H1 (cell line): ENCODE data around the gene PARP14. TPM values are rescaled to one million over a fixed set of nuclear protein-coding genes. Genes with fewer than 3 reads are reported as not detected.

Experiments used
- CTCF ChIA-PET: fragments of 300-600 bp; sonication (Branson Sonifier 250); formaldehyde crosslinking; loops from one replicate; lab custom pipeline; 2021; ENCODE audit not compliant: partially characterized antibody; lab: Charles Lee
- POLR2A ChIA-PET: fragments of 300-600 bp; sonication (Branson Sonifier 250); formaldehyde crosslinking; loops from one replicate; lab custom pipeline; 2021; ENCODE audit warnings: inconsistent platforms; ENCODE audit not compliant: partially characterized antibody; lab: Charles Lee
- DNase-seq, 2 experiments: peaks; one replicate each; pipeline versions ENCODE4 v3.0.0 to v3.0.0-alpha.2; 2010 to 2022; ENCODE audit warnings: low spot score in 2 of 2, low read depth in 1 of 2, mixed read lengths in 1 of 2
- FAIRE-seq: peaks from 2 replicates; lab custom pipeline; 2011; peaks lifted over from hg19 to GRCh38; lab: Jason Lieb, UNC
- H2AFZ ChIP-seq: 2 replicates; pipeline ENCODE4 v1.8.1; 2012; ENCODE audit warnings: low read length, inconsistent platforms
- H2AK5ac ChIP-seq: 2 replicates; pipeline ENCODE4 v1.6.1; 2013; ENCODE audit warnings: low read depth, low read length
- H2BK120ac ChIP-seq: replicated peaks from 2 replicates; pipeline ENCODE3; 2013; ENCODE audit warnings: low read depth, low read length, inconsistent platforms
- H2BK12ac ChIP-seq: 2 replicates; pipeline ENCODE4 v1.6.1; 2013; ENCODE audit warnings: low read depth, low read length
- H2BK15ac ChIP-seq: 2 replicates; pipeline ENCODE4 v1.6.1; 2013; ENCODE audit warnings: low read length
- H2BK20ac ChIP-seq: 2 replicates; pipeline ENCODE4 v1.6.1; 2013; ENCODE audit warnings: low read length
- H2BK5ac ChIP-seq: 2 replicates; pipeline ENCODE4 v1.6.1; 2013; ENCODE audit warnings: low read depth, low read length
- H3K14ac ChIP-seq: 2 replicates; pipeline ENCODE4 v1.6.1; 2013; ENCODE audit warnings: inconsistent platforms; ENCODE audit not compliant: insufficient read length
- H3K18ac ChIP-seq: 2 replicates; pipeline ENCODE4 v1.6.1; 2013; ENCODE audit warnings: low read length; ENCODE audit errors: extremely low read depth
- H3K23ac ChIP-seq: 2 replicates; pipeline ENCODE4 v1.6.1; 2013; ENCODE audit warnings: inconsistent platforms; ENCODE audit not compliant: insufficient read length
- H3K23me2 ChIP-seq: 2 replicates; pipeline ENCODE4 v1.6.1; 2013; ENCODE audit warnings: low read depth, low read length
- H3K27ac ChIP-seq: 2 replicates; pipeline ENCODE4 v1.6.1; 2011; ENCODE audit warnings: low read depth, low read length, inconsistent platforms
- H3K27me3 ChIP-seq, 4 experiments: replicated peaks in 1 of 4; 1 replicate in 1 of 4; 2 replicates in 3 of 4; pipeline versions ENCODE4 v1.6.1 to v1.8.1; 2011 to 2013; ENCODE audit warnings: low read length in 3 of 4, mild to moderate bottlenecking in 3 of 4, inconsistent platforms in 2 of 4, mixed read lengths in 2 of 4, moderate library complexity in 1 of 4; ENCODE audit not compliant: control insufficient read depth in 3 of 4, insufficient read depth in 3 of 4; ENCODE audit errors: extremely low read depth in 1 of 4
- H3K36me3 ChIP-seq, 4 experiments: 2 replicates each; pipeline versions ENCODE4 v1.6.1 to v1.8.1; 2011 to 2013; ENCODE audit warnings: mild to moderate bottlenecking in 4 of 4, low read length in 3 of 4, moderate library complexity in 2 of 4, control low read depth in 1 of 4, inconsistent platforms in 1 of 4; ENCODE audit not compliant: insufficient read depth in 4 of 4, control insufficient read depth in 2 of 4
- H3K4ac ChIP-seq: replicated peaks from 2 replicates; pipeline ENCODE3; 2013; ENCODE audit warnings: low read length, low read depth, mixed read lengths, inconsistent platforms; ENCODE audit not compliant: insufficient read length
- H3K4me1 ChIP-seq, 4 experiments: replicated peaks in 1 of 4; 1 replicate in 1 of 4; 2 replicates in 3 of 4; pipeline versions ENCODE4 v1.6.1 to v1.8.1; 2011 to 2013; ENCODE audit warnings: low read length in 3 of 4, inconsistent platforms in 2 of 4, mixed read lengths in 1 of 4; ENCODE audit not compliant: insufficient read depth in 4 of 4, control insufficient read depth in 3 of 4
- H3K4me2 ChIP-seq, 2 experiments: 2 replicates each; pipeline versions ENCODE4 v1.6.1 to v1.8.1; 2011 to 2013; ENCODE audit warnings: low read depth in 2 of 2, low read length in 2 of 2, control low read depth in 1 of 2, inconsistent platforms in 1 of 2, mild to moderate bottlenecking in 1 of 2; ENCODE audit not compliant: insufficient read depth in 1 of 2
- H3K4me3 ChIP-seq, 4 experiments: fragments of 200-600, 300-600 bp in 1 of 4; sonication (generic), shearing (Covaris generic), sonication (Bioruptor Twin) in 1 of 4; 2 replicates each; pipeline versions ENCODE4 v1.5.1 to v1.8.1; 2011 to 2016; ENCODE audit warnings: low read length in 4 of 4, low read depth in 3 of 4, control low read depth in 2 of 4, inconsistent platforms in 2 of 4, mild to moderate bottlenecking in 2 of 4, mixed read lengths in 1 of 4, moderate library complexity in 1 of 4; ENCODE audit not compliant: insufficient read depth in 2 of 4; ENCODE audit errors: extremely low read depth in 1 of 4
- H3K56ac ChIP-seq: replicated peaks from 2 replicates; pipeline ENCODE3; 2013; ENCODE audit warnings: low read depth, mild to moderate bottlenecking, mixed read lengths, low read length, inconsistent platforms; ENCODE audit not compliant: insufficient read length
- H3K79me1 ChIP-seq: 2 replicates; pipeline ENCODE4 v1.6.1; 2013; ENCODE audit warnings: low read depth, low read length, control low read depth
- H3K79me2 ChIP-seq, 2 experiments: 2 replicates each; pipeline versions ENCODE4 v1.6.1 to v1.8.1; 2012 to 2013; ENCODE audit warnings: low read length in 2 of 2, mild to moderate bottlenecking in 2 of 2, inconsistent platforms in 1 of 2; ENCODE audit not compliant: insufficient read depth in 2 of 2, control insufficient read depth in 1 of 2
- H3K9ac ChIP-seq, 4 experiments: replicated peaks in 1 of 4; 1 replicate in 1 of 4; 2 replicates in 3 of 4; pipeline versions ENCODE4 v1.6.1 to v1.8.1; 2011 to 2013; ENCODE audit warnings: low read depth in 3 of 4, low read length in 3 of 4, control low read depth in 2 of 4, mild to moderate bottlenecking in 2 of 4, moderate library complexity in 2 of 4, inconsistent platforms in 1 of 4; ENCODE audit errors: extremely low read depth in 1 of 4
- H3K9me3 ChIP-seq, 2 experiments: 2 replicates each; pipeline versions ENCODE4 v1.6.1 to v1.8.1; 2012 to 2013; ENCODE audit warnings: mild to moderate bottlenecking in 2 of 2, moderate library complexity in 2 of 2, control low read depth in 1 of 2, inconsistent platforms in 1 of 2, low read depth in 1 of 2, low read length in 1 of 2, mixed read lengths in 1 of 2; ENCODE audit not compliant: insufficient read depth in 2 of 2
- H4K20me1 ChIP-seq, 2 experiments: replicated peaks in 1 of 2; 2 replicates each; pipeline versions ENCODE3 to v1.8.1; 2011 to 2013; ENCODE audit warnings: inconsistent platforms in 2 of 2, low read length in 2 of 2, mild to moderate bottlenecking in 1 of 2; ENCODE audit not compliant: insufficient read depth in 2 of 2, control insufficient read depth in 1 of 2
- H4K5ac ChIP-seq: 2 replicates; pipeline ENCODE4 v1.6.1; 2013; ENCODE audit warnings: low read length, low read depth, mixed read lengths, inconsistent platforms; ENCODE audit not compliant: insufficient read length
- H4K8ac ChIP-seq: 2 replicates; pipeline ENCODE4 v1.8.0; 2013; ENCODE audit warnings: mild to moderate bottlenecking, moderate library complexity, low read length, inconsistent platforms; ENCODE audit not compliant: insufficient read depth; ENCODE audit errors: extremely low read depth
- H4K91ac ChIP-seq: replicated peaks from 2 replicates; pipeline ENCODE3; 2013; ENCODE audit warnings: low read length, mixed read lengths, inconsistent platforms; ENCODE audit not compliant: insufficient read length
- BACH1 ChIP-seq: IDR thresholded peaks from 2 replicates; pipeline ENCODE4 v1.6.1; 2012; ENCODE audit warnings: low read length, improper control_type of control experiment
- CREB1 ChIP-seq: IDR thresholded peaks from 2 replicates; pipeline ENCODE4 v1.6.1; 2012; ENCODE audit warnings: inconsistent platforms
- CTBP2 ChIP-seq: IDR thresholded peaks from 2 replicates; pipeline ENCODE4 v1.7.0; 2011; ENCODE audit warnings: borderline replicate concordance, mild to moderate bottlenecking, moderate library complexity, mixed read lengths, low read length; ENCODE audit not compliant: insufficient read depth, insufficient read length
- EGR1 ChIP-seq: IDR thresholded peaks from 2 replicates; pipeline ENCODE4 v1.6.1; 2011; ENCODE audit warnings: low read depth, low read length, borderline replicate concordance
- MAFK ChIP-seq: IDR thresholded peaks from 2 replicates; pipeline ENCODE4 v1.6.1; 2012; ENCODE audit warnings: low read depth, mild to moderate bottlenecking, improper control_type of control experiment, low read length
- RXRA ChIP-seq: IDR thresholded peaks from 2 replicates; pipeline ENCODE4 v1.6.1; 2011; ENCODE audit warnings: low read depth, mild to moderate bottlenecking, low read length, moderate library complexity; ENCODE audit not compliant: insufficient read depth
- SAP30 ChIP-seq: fragments of 300-600 bp; sonication (generic); IDR thresholded peaks from 2 replicates; pipeline ENCODE4 v1.7.1; 2012; ENCODE audit warnings: low read length, moderate library complexity, mild to moderate bottlenecking, inconsistent platforms; ENCODE audit not compliant: insufficient read depth, insufficient replicate concordance
- SIX5 ChIP-seq: IDR thresholded peaks from 2 replicates; pipeline ENCODE4 v1.6.1; 2011; ENCODE audit warnings: mild to moderate bottlenecking, low read depth, low read length
- SP1 ChIP-seq: IDR thresholded peaks from 2 replicates; pipeline ENCODE4 v1.6.1; 2011; ENCODE audit warnings: low read depth, low read length
- SP4 ChIP-seq: IDR thresholded peaks from 2 replicates; pipeline ENCODE4 v1.6.1; 2012; ENCODE audit warnings: low read length, inconsistent platforms
- TEAD4 ChIP-seq: IDR thresholded peaks from 2 replicates; pipeline ENCODE4 v1.6.1; 2012; ENCODE audit warnings: low read depth, low read length, inconsistent platforms, mixed read lengths
- WGBS, 2 experiments: shearing (Covaris generic) in 1 of 2; methylation state at CpG; one replicate each; pipeline versions ENCODE4 v1.1.6 to v1.1.7; 2013 to 2015; ENCODE audit warnings: low lambda C conversion rate in 2 of 2, mixed read lengths in 2 of 2, inconsistent platforms in 1 of 2, low coverage in 1 of 2, missing lambda C conversion rate in 1 of 2; ENCODE audit not compliant: insufficient replicate concordance in 2 of 2, insufficient coverage in 1 of 2, insufficient read length in 1 of 2; ENCODE audit errors: extremely low coverage in 1 of 2, missing lambda C conversion rate in 1 of 2; 5-methylcytosine and 5-hydroxymethylcytosine counted together
- polyA plus RNA-seq, 7 experiments: library from polyadenylated mRNA; depleted of rRNA in 3 of 7; stranded (reverse) in 5 of 7; unstranded in 2 of 7; fragments of >200 nt in 5 of 7; fragments of 200-250 nt in 2 of 7; gene quantifications; 1 replicate in 5 of 7; 2 replicates in 1 of 7; 4 replicates in 1 of 7; pipeline versions ENCODE4 v1.2.1 to v1.2.3, GENCODE V29; 2011 to 2013; ENCODE audit warnings: missing spikeins in 2 of 7, mixed read lengths in 2 of 7
- total RNA-seq: library from RNA; stranded (reverse); fragmentation: NEBNext Ultra II Directional; extraction: Animal tissue kit (Norgen Biotek cat#: 25700); gene quantifications from 2 replicates; pipeline ENCODE4 v1.2.1, GENCODE V29; 2021
- TF ChIP-seq, protein P1 (sequence below): IDR thresholded peaks from 2 replicates; pipeline ENCODE4 v1.6.1; 2012; ENCODE audit warnings: inconsistent platforms

PARP14 gene
- total and polyA plus RNA-seq, 2 of the 8 experiments (the other 6 are each of a cell fraction or from before 2014, with no cell fraction given): 12.6 to 17.6 TPM

DNA sequence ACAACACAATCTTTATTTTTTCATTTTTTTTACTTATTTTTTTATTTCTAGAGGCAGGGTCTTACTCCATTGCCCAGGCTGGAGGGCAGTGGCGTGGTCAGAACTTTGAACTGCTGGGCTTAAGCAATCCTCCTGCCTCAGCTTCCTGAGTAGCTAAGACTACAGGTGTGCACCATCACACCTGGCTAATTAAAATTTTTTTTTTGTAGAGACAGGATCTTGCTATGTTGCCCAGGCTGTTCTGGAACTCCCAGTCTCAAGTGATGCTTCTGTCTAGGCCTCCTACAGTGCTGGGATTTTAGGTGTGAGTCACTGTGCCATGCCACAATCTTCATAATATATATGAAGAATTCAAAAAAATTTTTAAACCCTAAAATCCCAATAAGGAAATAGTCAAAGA lies 92.2 kb downstream of the PARP14 start:
- TF ChIP-seq BACH1: no peak
- TF ChIP-seq, protein P1, sequence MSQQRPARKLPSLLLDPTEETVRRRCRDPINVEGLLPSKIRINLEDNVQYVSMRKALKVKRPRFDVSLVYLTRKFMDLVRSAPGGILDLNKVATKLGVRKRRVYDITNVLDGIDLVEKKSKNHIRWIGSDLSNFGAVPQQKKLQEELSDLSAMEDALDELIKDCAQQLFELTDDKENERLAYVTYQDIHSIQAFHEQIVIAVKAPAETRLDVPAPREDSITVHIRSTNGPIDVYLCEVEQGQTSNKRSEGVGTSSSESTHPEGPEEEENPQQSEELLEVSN: no peak
- no peak for TF ChIP-seq CREB1
- TF ChIP-seq SP1: no peak
- no peak for TF ChIP-seq RXRA
- TF ChIP-seq SIX5: no peak
- TF ChIP-seq EGR1: no peak
- TF ChIP-seq SAP30: no peak
- TF ChIP-seq MAFK: no peak
- no peak for TF ChIP-seq SP4
- TF ChIP-seq TEAD4: no peak
- no peak for TF ChIP-seq CTBP2
- TF ChIP-seq, all 59 proteins: peak for 0
- DNase-seq (no peak), FAIRE-seq (no peak)
- Histone ChIP-seq H3K27me3 (no peaks in the 10 kb centered on the region), H3K36me3 (no peaks in the 10 kb centered on the region; a peak in 2 of 8 replicates), H3K4me2 (no peak overlapping the region), H3K9ac (no peak overlapping the region), H2BK120ac (no peak overlapping the region), H4K20me1 (no peaks in the 10 kb centered on the region), H3K27ac (no peak overlapping the region), H3K23ac (no peak overlapping the region), H3K4me1 (peaks cover 0 to 2% (median under 1%) of the 10 kb centered on the region in 4 experiments; a peak in 2 of 7 replicates), H2BK5ac (no peak overlapping the region), H2BK12ac (no peak overlapping the region), H3K4ac (no peak overlapping the region), H3K79me2 (no peaks in the 10 kb centered on the region), H3K14ac (no peak overlapping the region), H3K4me3 (no peak overlapping the region), H3K56ac (no peak overlapping the region), H3K9me3 (no peaks in the 10 kb centered on the region), H2AFZ (no peak overlapping the region), H3K18ac (no peak overlapping the region), H3K79me1 (no peaks in the 10 kb centered on the region), H2BK20ac (no peak overlapping the region), H4K5ac (no peak overlapping the region), H2AK5ac (no peak overlapping the region), H4K8ac (no peak overlapping the region), H2BK15ac (no peak overlapping the region), H3K23me2 (no peaks in the 10 kb centered on the region; the same call in 1 of the 2 replicates), H4K91ac (no peak overlapping the region)
- ChIA-PET CTCF (interaction anchor here (0.8 to 1.8 kb wide), 3 partner anchors 16 to 18 kb away, joined by 4 to 8 read pairs (median 7); no protein-coding TSS in a partner anchor), POLR2A (no interaction called here)
- WGBS, 2 experiments: 78% methylated on average over 1 of the region's 1 CpG; no CpG with 5 or more reads in 1 of the 2 experiments
